GM12878 (cell line): Measurements from ENCODE around the gene PCDHGB2. TPM values are rescaled to one million over a fixed set of nuclear protein-coding genes. Genes with fewer than 3 reads are reported as not detected.

Source experiments
- ATAC-seq: fragments of 200-7000 bp; cut with Tn5 transposase; 3 replicates; pipeline ENCODE4 v1.9.1; 2020; ENCODE audit warnings: mild to moderate bottlenecking, moderate library complexity
- BruUV-seq: library from RNA; stranded (reverse); fragments of 400-500 nt; replicated peaks from 2 replicates; lab custom pipeline; 2021; lab: Mats Ljungman, UMichigan
- CTCF ChIA-PET: fragments of 300-600 bp; sonication (Branson Sonifier 250); formaldehyde crosslinking; extraction: SDS; loops from one replicate; lab custom pipeline; 2021; ENCODE audit warnings: inconsistent platforms; lab: Yijun Ruan, JAX
- POLR2A ChIA-PET: fragments of 350-600 bp; formaldehyde crosslinking; extraction: SDS; loops from one replicate; lab custom pipeline; 2021; ENCODE audit warnings: inconsistent platforms; lab: Charles Lee
- RAD21 ChIA-PET: fragments of 300-600 bp; sonication (Branson Sonifier 250); formaldehyde crosslinking; loops from one replicate; lab custom pipeline; 2023; ENCODE audit warnings: antibody characterized with exemption; ENCODE audit not compliant: unreplicated experiment; lab: Charles Lee
- SMC1A ChIA-PET: fragments of 300-600 bp; sonication (Branson Sonifier 250); formaldehyde crosslinking; loops from one replicate; lab custom pipeline; 2023; ENCODE audit not compliant: unreplicated experiment, uncharacterized antibody; lab: Charles Lee
- DNase-seq: peaks from one replicate; pipeline ENCODE4 v3.0.0-alpha.2; 2011; ENCODE audit warnings: low read depth, low spot score
- FAIRE-seq: peaks from 3 replicates; lab custom pipeline; 2011; peaks lifted over from hg19 to GRCh38; lab: Jason Lieb, UNC
- H2AFZ ChIP-seq: 2 replicates; pipeline ENCODE4 v1.6.0; 2011; ENCODE audit warnings: low read depth, low read length, control low read depth; ENCODE audit not compliant: control insufficient read depth
- H3K27ac ChIP-seq: 2 replicates; pipeline ENCODE4 v1.5.1; 2011; ENCODE audit warnings: control low read depth; ENCODE audit not compliant: control insufficient read depth, insufficient read depth
- H3K27me3 ChIP-seq, 2 experiments: replicated peaks in 1 of 2; 2 replicates each; pipeline versions ENCODE4 v1.6.0 to v1.6.1; 2011; ENCODE audit warnings: low read length in 1 of 2; ENCODE audit not compliant: control insufficient read depth in 2 of 2, insufficient read depth in 2 of 2
- H3K36me3 ChIP-seq, 2 experiments: 2 replicates each; pipeline ENCODE4 v1.5.1; 2011; ENCODE audit warnings: low read length in 1 of 2; ENCODE audit not compliant: control insufficient read depth in 2 of 2, insufficient read depth in 2 of 2
- H3K4me1 ChIP-seq: 2 replicates; pipeline ENCODE4 v1.6.1; 2011; ENCODE audit warnings: mild to moderate bottlenecking, low read length, moderate library complexity, mixed read lengths; ENCODE audit not compliant: control insufficient read depth, insufficient read depth
- H3K4me2 ChIP-seq: 2 replicates; pipeline ENCODE4 v1.6.0; 2011; ENCODE audit warnings: control low read depth; ENCODE audit not compliant: control insufficient read depth, insufficient read depth
- H3K4me3 ChIP-seq: fragments of 200-600 bp; sonication (generic); 2 replicates; pipeline ENCODE4 v1.5.1; 2016
- H3K79me2 ChIP-seq: 2 replicates; pipeline ENCODE4 v1.6.0; 2011; ENCODE audit warnings: low read length; ENCODE audit not compliant: control insufficient read depth, insufficient read depth
- H3K9ac ChIP-seq: 2 replicates; pipeline ENCODE4 v1.8.0; 2011; ENCODE audit warnings: low read length, control low read depth, mixed read lengths; ENCODE audit not compliant: control insufficient read depth, insufficient read depth
- H3K9me3 ChIP-seq: replicated peaks from 3 replicates; pipeline ENCODE4 v1.5.1; 2011; ENCODE audit warnings: mild to moderate bottlenecking, low read length; ENCODE audit not compliant: control insufficient read depth, insufficient read depth
- H4K20me1 ChIP-seq: 2 replicates; pipeline ENCODE4 v1.6.0; 2011; ENCODE audit not compliant: control insufficient read depth, insufficient read depth
- ATF2 ChIP-seq: IDR thresholded peaks from 2 replicates; pipeline ENCODE4 v1.6.1; 2012; ENCODE audit warnings: low read length, inconsistent platforms
- JUND ChIP-seq: IDR thresholded peaks from 2 replicates; pipeline ENCODE4 v1.6.1; 2012; ENCODE audit warnings: low read depth, mild to moderate bottlenecking, low read length, improper control_type of control experiment, moderate library complexity
- KAT2A ChIP-seq: conservative IDR thresholded peaks from 2 replicates; pipeline ENCODE4 v1.6.1; 2011; ENCODE audit warnings: low read depth, low read length; ENCODE audit not compliant: control insufficient read depth
- NKRF ChIP-seq: fragments of 450-650 bp; conservative IDR thresholded peaks from 2 replicates; pipeline ENCODE4 v1.6.1; 2017; ENCODE audit warnings: mild to moderate bottlenecking, moderate library complexity
- PBX3 ChIP-seq: IDR thresholded peaks from 2 replicates; pipeline ENCODE4 v1.6.1; 2011; ENCODE audit warnings: mild to moderate bottlenecking, low read depth, low read length, moderate library complexity; ENCODE audit not compliant: insufficient replicate concordance
- SIN3A ChIP-seq: IDR thresholded peaks from 2 replicates; pipeline ENCODE4 v1.6.1; 2012; ENCODE audit warnings: low read depth, low read length, improper control_type of control experiment
- SMARCA5 ChIP-seq: fragments of 450-650 bp; IDR thresholded peaks from 2 replicates; pipeline ENCODE4 v1.6.1; 2017; ENCODE audit warnings: mild to moderate bottlenecking
- TARDBP ChIP-seq: IDR thresholded peaks from 2 replicates; pipeline ENCODE4 v1.6.1; 2016; ENCODE audit warnings: borderline replicate concordance
- ZNF217 ChIP-seq: fragments of 450-650 bp; IDR thresholded peaks from 2 replicates; pipeline ENCODE4 v1.6.1; 2017; ENCODE audit warnings: antibody characterized with exemption, mild to moderate bottlenecking
- ZNF24 ChIP-seq: fragments of 450-650 bp; IDR thresholded peaks from 2 replicates; pipeline ENCODE4 v1.6.1; 2017; ENCODE audit warnings: antibody characterized with exemption, mild to moderate bottlenecking
- ZSCAN29 ChIP-seq: fragments of 450-650 bp; IDR thresholded peaks from 2 replicates; pipeline ENCODE4 v1.6.1; 2017; ENCODE audit warnings: mild to moderate bottlenecking, moderate library complexity
- WGBS: methylation state at CpG from one replicate; pipeline ENCODE4 v1.1.6; 2016; ENCODE audit warnings: low lambda C conversion rate; ENCODE audit not compliant: insufficient replicate concordance, insufficient coverage; ENCODE audit errors: missing lambda C conversion rate; 5-methylcytosine and 5-hydroxymethylcytosine counted together
- in situ Hi-C: fragments of 300-500 bp; cut with MboI; formaldehyde crosslinking; loops from 9 replicates; pipeline ENCODE4 v1.14.3; 2018; ENCODE audit warnings: mixed read lengths
- intact Hi-C: fragments of 100-400 bp; cut with micrococcal nuclease; formaldehyde crosslinking; loops from one replicate; pipeline ENCODE4 v1.14.2; 2022; ENCODE audit not compliant: unreplicated experiment
- polyA plus RNA-seq, 11 experiments: library from polyadenylated mRNA; depleted of rRNA in 4 of 11; unstranded in 6 of 11; stranded (reverse) in 5 of 11; fragments of >200 nt; fragmentation: Nextera tagmentation in 4 of 11; fragmentation: Illumina TruSeq in 1 of 11; extraction: Ambion mirVana in 4 of 11; extraction: Trizol in 1 of 11; gene quantifications; 1 replicate in 1 of 11; 2 replicates in 10 of 11; pipeline versions ENCODE4 v1.2.1 to v1.2.3, GENCODE V29; 2011 to 2016; ENCODE audit warnings: inconsistent platforms in 2 of 11, missing spikeins in 2 of 11, low read depth in 1 of 11
- total RNA-seq, 4 experiments: library from RNA; depleted of rRNA in 3 of 4; stranded (reverse); fragments of >200 nt in 3 of 4; fragmentation: Illumina TruSeq in 1 of 4; extraction: Trizol in 1 of 4; gene quantifications; 2 replicates each; pipeline versions ENCODE4 v1.2.1 to v1.2.3, GENCODE V29; 2013 to 2021
- TF ChIP-seq, protein P1 (sequence below): fragments of 450-650 bp; IDR thresholded peaks from 2 replicates; pipeline ENCODE4 v1.6.1; 2017; ENCODE audit warnings: low read depth, mild to moderate bottlenecking, moderate library complexity
- TF ChIP-seq, protein P2 (sequence below): fragments of 450-650 bp; IDR thresholded peaks from 2 replicates; pipeline ENCODE4 v1.6.1; 2014; ENCODE audit warnings: mild to moderate bottlenecking
- TF ChIP-seq, protein P3 (sequence below): fragments of 450-650 bp; IDR thresholded peaks from 2 replicates; pipeline ENCODE4 v1.6.1; 2017; ENCODE audit warnings: borderline replicate concordance

The PCDHGB2 gene
- total and polyA plus RNA-seq, 10 of the 15 experiments (the other 5 are each of a cell fraction or from before 2014, with no cell fraction given), result 0.06 to 0.38 (median 0.19) TPM; not detected in 2

GRCh38 chr5:141392429-141393198 is 32.8 kb downstream of the PCDHGB2 start, which contains the start of gene PCDHGA8:
PCDHGA8 (plus strand) TSS chr5:141392633; CDS start chr5:141392814, 181 bp downstream.
- no peak for FAIRE-seq
- SMC1A ChIA-PET, result interaction anchor here (1.4 kb wide), 1 partner anchor 165 kb away, joined by 4 read pairs; no protein-coding TSS in a partner anchor
- RAD21 ChIA-PET, result no interaction called here
- Histone ChIP-seq H3K27ac (no peak within 1 kb of the TSS), H4K20me1 (no peaks in the 10 kb centered on the region), H3K36me3 (no peaks in the 10 kb centered on the region), H3K4me3 (no peak within 1 kb of the TSS), H3K4me1 (no peaks in the 10 kb centered on the region), H3K9ac (no peak within 1 kb of the TSS), H3K79me2 (no peaks in the 10 kb centered on the region), H3K4me2 (no peak within 1 kb of the TSS), H3K27me3 (no peaks in the 10 kb centered on the region), H2AFZ (no peak within 1 kb of the TSS), H3K9me3 (peaks cover 5% of the 10 kb centered on the region; the same call in 2 of the 3 replicates)
- ATAC-seq, result no peak
- intact Hi-C loops, result no loop called here
- DNase-seq, result no peak
- in situ Hi-C loops, result no loop called here
- no TSS peak for BruUV-seq
- WGBS, result 83% methylated on average over 38 of the region's 38 CpGs
- CTCF ChIA-PET, result interaction anchor here (0.9 to 1.4 kb wide), 4 partner anchors 10 to 171 kb away, joined by 3 read pairs; partner anchors contain the start of genes PCDHGA10 and PCDHGA7
- POLR2A ChIA-PET, result no interaction called here
- TF ChIP-seq ATF2 (no peak), SIN3A (no peak), TARDBP (no peak), ZNF217 (no peak), PBX3 (no peak), SMARCA5 (no peak), ZSCAN29 (no peak), JUND (no peak), KAT2A (no peak), ZNF24 (no peak), NKRF (no peak)
- TF ChIP-seq, protein P1, sequence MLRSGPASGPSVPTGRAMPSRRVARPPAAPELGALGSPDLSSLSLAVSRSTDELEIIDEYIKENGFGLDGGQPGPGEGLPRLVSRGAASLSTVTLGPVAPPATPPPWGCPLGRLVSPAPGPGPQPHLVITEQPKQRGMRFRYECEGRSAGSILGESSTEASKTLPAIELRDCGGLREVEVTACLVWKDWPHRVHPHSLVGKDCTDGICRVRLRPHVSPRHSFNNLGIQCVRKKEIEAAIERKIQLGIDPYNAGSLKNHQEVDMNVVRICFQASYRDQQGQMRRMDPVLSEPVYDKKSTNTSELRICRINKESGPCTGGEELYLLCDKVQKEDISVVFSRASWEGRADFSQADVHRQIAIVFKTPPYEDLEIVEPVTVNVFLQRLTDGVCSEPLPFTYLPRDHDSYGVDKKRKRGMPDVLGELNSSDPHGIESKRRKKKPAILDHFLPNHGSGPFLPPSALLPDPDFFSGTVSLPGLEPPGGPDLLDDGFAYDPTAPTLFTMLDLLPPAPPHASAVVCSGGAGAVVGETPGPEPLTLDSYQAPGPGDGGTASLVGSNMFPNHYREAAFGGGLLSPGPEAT, result no peak
- TF ChIP-seq, protein P2, sequence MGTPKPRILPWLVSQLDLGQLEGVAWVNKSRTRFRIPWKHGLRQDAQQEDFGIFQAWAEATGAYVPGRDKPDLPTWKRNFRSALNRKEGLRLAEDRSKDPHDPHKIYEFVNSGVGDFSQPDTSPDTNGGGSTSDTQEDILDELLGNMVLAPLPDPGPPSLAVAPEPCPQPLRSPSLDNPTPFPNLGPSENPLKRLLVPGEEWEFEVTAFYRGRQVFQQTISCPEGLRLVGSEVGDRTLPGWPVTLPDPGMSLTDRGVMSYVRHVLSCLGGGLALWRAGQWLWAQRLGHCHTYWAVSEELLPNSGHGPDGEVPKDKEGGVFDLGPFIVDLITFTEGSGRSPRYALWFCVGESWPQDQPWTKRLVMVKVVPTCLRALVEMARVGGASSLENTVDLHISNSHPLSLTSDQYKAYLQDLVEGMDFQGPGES, result no peak
- TF ChIP-seq, protein P3, sequence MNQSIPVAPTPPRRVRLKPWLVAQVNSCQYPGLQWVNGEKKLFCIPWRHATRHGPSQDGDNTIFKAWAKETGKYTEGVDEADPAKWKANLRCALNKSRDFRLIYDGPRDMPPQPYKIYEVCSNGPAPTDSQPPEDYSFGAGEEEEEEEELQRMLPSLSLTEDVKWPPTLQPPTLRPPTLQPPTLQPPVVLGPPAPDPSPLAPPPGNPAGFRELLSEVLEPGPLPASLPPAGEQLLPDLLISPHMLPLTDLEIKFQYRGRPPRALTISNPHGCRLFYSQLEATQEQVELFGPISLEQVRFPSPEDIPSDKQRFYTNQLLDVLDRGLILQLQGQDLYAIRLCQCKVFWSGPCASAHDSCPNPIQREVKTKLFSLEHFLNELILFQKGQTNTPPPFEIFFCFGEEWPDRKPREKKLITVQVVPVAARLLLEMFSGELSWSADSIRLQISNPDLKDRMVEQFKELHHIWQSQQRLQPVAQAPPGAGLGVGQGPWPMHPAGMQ, result no peak
